NT2/D1 (cell line): ENCODE results near the gene FCER2.

Experiments
- DNase-seq: peaks from one replicate; pipeline ENCODE4 v3.0.0-alpha.2; 2011; ENCODE audit warnings: low read depth, low spot score
- H3K27me3 ChIP-seq: 2 replicates; pipeline ENCODE4 v1.6.0; 2011; ENCODE audit warnings: mild to moderate bottlenecking; ENCODE audit not compliant: insufficient read length, insufficient read depth
- H3K36me3 ChIP-seq: 2 replicates; pipeline ENCODE4 v1.6.1; 2011; ENCODE audit warnings: mild to moderate bottlenecking, low read length, mixed read lengths; ENCODE audit not compliant: insufficient read depth, insufficient read length
- H3K4me1 ChIP-seq: 2 replicates; pipeline ENCODE4 v1.5.1; 2011; ENCODE audit not compliant: insufficient read depth, insufficient read length
- H3K4me3 ChIP-seq: 2 replicates; pipeline ENCODE4 v1.5.1; 2011; ENCODE audit warnings: low read depth; ENCODE audit not compliant: insufficient read length
- H3K9ac ChIP-seq: 2 replicates; pipeline ENCODE4 v1.6.0; 2011; ENCODE audit warnings: low read depth; ENCODE audit not compliant: insufficient read length
- H3K9me3 ChIP-seq: 2 replicates; pipeline ENCODE4 v1.5.1; 2011; ENCODE audit warnings: mild to moderate bottlenecking, low read length; ENCODE audit not compliant: insufficient read depth
- SUZ12 ChIP-seq: IDR thresholded peaks from 2 replicates; pipeline ENCODE4 v1.6.1; 2011; ENCODE audit not compliant: insufficient read length, insufficient read depth; ENCODE audit errors: extremely low read depth
- YY1 ChIP-seq: IDR thresholded peaks from 2 replicates; pipeline ENCODE4 v1.6.1; 2011; ENCODE audit not compliant: insufficient read length, insufficient read depth
- ZNF274 ChIP-seq: IDR thresholded peaks from 2 replicates; pipeline ENCODE4 v1.6.1; 2011; ENCODE audit warnings: mild to moderate bottlenecking, low read depth, low read length

Gene FCER2

GRCh38 chr19:7672522-7672921 lies 29.4 kb downstream of the FCER2 start:
- TF ChIP-seq SUZ12 = no peak
- no peak for TF ChIP-seq ZNF274
- no peak for TF ChIP-seq YY1
- peaks cover 23% of the 10 kb centered on the region for H3K27me3 ChIP-seq
- no peaks in the 10 kb centered on the region for H3K36me3 ChIP-seq
- H3K9ac ChIP-seq = no peak overlapping the region
- H3K4me1 ChIP-seq = peaks cover 10% of the 10 kb centered on the region
- H3K4me3 ChIP-seq = no peak overlapping the region
- no peaks in the 10 kb centered on the region for H3K9me3 ChIP-seq
- DNase-seq = no peak

GRCh38 chr19:7670790-7671189 lies 31.1 kb downstream of the FCER2 start:
- Histone ChIP-seq H3K9me3 (no peaks in the 10 kb centered on the region), H3K9ac (no peak overlapping the region), H3K4me3 (no peak overlapping the region)

GRCh38 chr19:7670150-7670783 lies 31.7 kb downstream of the FCER2 start:
- H3K4me1 ChIP-seq = peaks cover 2% of the 10 kb centered on the region
- no peak for TF ChIP-seq YY1
- TF ChIP-seq ZNF274 = no peak
- TF ChIP-seq SUZ12 = no peak
- no peak for DNase-seq
- H3K9me3 ChIP-seq = no peaks in the 10 kb centered on the region
- H3K4me3 ChIP-seq = peak overlapping the region; percentile 37
- H3K36me3 ChIP-seq = no peaks in the 10 kb centered on the region
- H3K9ac ChIP-seq = no peak overlapping the region
- H3K27me3 ChIP-seq = peaks cover 23% of the 10 kb centered on the region

More at GRCh38 chr19:7670790-7671189, 31.1 kb downstream of the FCER2 start:
- TF ChIP-seq SUZ12 (no peak), ZNF274 (no peak)
- no peaks in the 10 kb centered on the region for H3K36me3 ChIP-seq
- H3K4me1 ChIP-seq = peaks cover 2% of the 10 kb centered on the region
- DNase-seq = no peak
- peaks cover 23% of the 10 kb centered on the region for H3K27me3 ChIP-seq

- TF ChIP-seq SUZ12 = no peak
- TF ChIP-seq ZNF274 = no peak
- TF ChIP-seq YY1 = no peak
- DNase-seq = no peak
- Histone ChIP-seq H3K4me3 (no peak overlapping the region), H3K27me3 (peaks cover 23% of the 10 kb centered on the region), H3K9me3 (no peaks in the 10 kb centered on the region), H3K4me1 (peaks cover 2% of the 10 kb centered on the region), H3K9ac (no peak overlapping the region), H3K36me3 (no peaks in the 10 kb centered on the region)
These were observed 32.3 kb downstream of the FCER2 start for GRCh38 chr19:7669641-7670040.

- H3K36me3 ChIP-seq = no peaks in the 10 kb centered on the region
- DNase-seq = no peak
- peaks cover 23% of the 10 kb centered on the region for H3K27me3 ChIP-seq
- TF ChIP-seq YY1 (no peak), ZNF274 (no peak), SUZ12 (no peak)
- no peaks in the 10 kb centered on the region for H3K9me3 ChIP-seq
- no peak within 1 kb of the TSS for H3K4me3 ChIP-seq
- H3K9ac ChIP-seq = no peak within 1 kb of the TSS
- peaks cover under 1% of the 10 kb centered on the region for H3K4me1 ChIP-seq
These were observed 33.1 kb downstream of the FCER2 start, which contains the start of gene RETN for GRCh38 chr19:7668842-7669241. RETN (plus strand) TSS chr19:7669049; CDS start chr19:7669327, 278 bp downstream.

- DNase-seq = no peak
- Histone ChIP-seq H3K4me3 (no peak overlapping the region), H3K9ac (peak overlapping the region; percentile 8), H3K36me3 (no peaks in the 10 kb centered on the region), H3K27me3 (peaks cover 19% of the 10 kb centered on the region), H3K4me1 (no peaks in the 10 kb centered on the region), H3K9me3 (no peaks in the 10 kb centered on the region)
- TF ChIP-seq ZNF274 (no peak), YY1 (no peak), SUZ12 (no peak)
These were observed 36.9 kb downstream of the FCER2 start for GRCh38 chr19:7665076-7665475.

GRCh38 chr19:7663706-7664105 lies 38.2 kb downstream of the FCER2 start:
- H3K4me1 ChIP-seq = no peaks in the 10 kb centered on the region
- no peaks in the 10 kb centered on the region for H3K9me3 ChIP-seq
- TF ChIP-seq ZNF274 (no peak), YY1 (no peak), SUZ12 (no peak)
- no peak for DNase-seq
- peaks cover 7% of the 10 kb centered on the region for H3K27me3 ChIP-seq
- no peaks in the 10 kb centered on the region for H3K36me3 ChIP-seq
- no peak overlapping the region for H3K9ac ChIP-seq
- no peak overlapping the region for H3K4me3 ChIP-seq

- no peak for DNase-seq
- no peaks in the 10 kb centered on the region for H3K4me1 ChIP-seq
- H3K27me3 ChIP-seq = peaks cover 3% of the 10 kb centered on the region
- no peak overlapping the region for H3K4me3 ChIP-seq
- no peak overlapping the region for H3K9ac ChIP-seq
- no peak for TF ChIP-seq SUZ12
- no peak for TF ChIP-seq YY1
- TF ChIP-seq ZNF274 = no peak
- H3K36me3 ChIP-seq = no peaks in the 10 kb centered on the region
- no peaks in the 10 kb centered on the region for H3K9me3 ChIP-seq
These were observed 39.3 kb downstream of the FCER2 start for GRCh38 chr19:7662657-7663056.
